Activated CD4-positive, alpha-beta memory T cell treated with anti-CD3 and anti-CD28 coated beads for 36 hours (primary cell): ENCODE results near the gene SLC48A1. TPM values are rescaled to one million over a fixed set of nuclear protein-coding genes. Genes with fewer than 3 reads are reported as not detected.
"Not testable (repeated sequence)": the region's sequence is repeated elsewhere in the genome, so short reads cannot be mapped to it uniquely, and the experiment has no call there.

Experiments used
- CTCF ChIA-PET: fragments of 350-600 bp; sonication (Branson Sonifier 250); formaldehyde crosslinking; loops from one replicate; lab custom pipeline; 2021; ENCODE audit warnings: antibody characterized with exemption, inconsistent platforms; lab: Charles Lee
- POLR2A ChIA-PET: fragments of 350-600 bp; sonication (Branson Sonifier 250); formaldehyde crosslinking; loops from one replicate; lab custom pipeline; 2021; ENCODE audit warnings: antibody characterized with exemption; lab: Charles Lee
- DNase-seq: peaks from one replicate; pipeline ENCODE4 v3.0.0-alpha.2; 2020
- H3K27ac Mint-ChIP-seq: one replicate; pipeline ENCODE4 v1.8.0; 2021; ENCODE audit warnings: mixed read lengths
- H3K27me3 Mint-ChIP-seq: one replicate; pipeline ENCODE4 v1.8.0; 2021; ENCODE audit warnings: mixed read lengths
- H3K36me3 Mint-ChIP-seq: one replicate; pipeline ENCODE4 v1.8.0; 2021; ENCODE audit warnings: mixed read lengths
- H3K4me1 Mint-ChIP-seq: one replicate; pipeline ENCODE4 v1.8.0; 2021; ENCODE audit warnings: low read depth, mixed read lengths
- H3K4me3 Mint-ChIP-seq: one replicate; pipeline ENCODE4 v1.8.0; 2021; ENCODE audit warnings: mild to moderate bottlenecking, mixed read lengths
- H3K9me3 Mint-ChIP-seq: one replicate; pipeline ENCODE4 v1.8.0; 2021; ENCODE audit warnings: mixed read lengths
- intact Hi-C: fragments of 100-400 bp; cut with micrococcal nuclease; formaldehyde crosslinking; loops from one replicate; pipeline ENCODE4 v1.15.1; 2023
- total RNA-seq, 2 experiments: library from RNA; stranded (reverse); gene quantifications; one replicate each; pipeline ENCODE4 v1.2.3, GENCODE V29; 2021

The SLC48A1 gene
- total RNA-seq, 2 experiments from 2014 or later, result 13.7 to 16.2 TPM

- Mint-ChIP-seq H3K9me3 (no peaks in the 10 kb centered on the region), H3K27me3 (no peaks in the 10 kb centered on the region), H3K36me3 (peaks cover 53% of the 10 kb centered on the region), H3K4me1 (peaks cover 93% of the 10 kb centered on the region), H3K27ac (peak overlapping the region; percentile 99), H3K4me3 (no peak overlapping the region)
- POLR2A ChIA-PET, result interaction anchor here (1.5 to 1.7 kb wide), 2 partner anchors 27 to 28 kb away, joined by 4 read pairs; no protein-coding TSS in a partner anchor
- CTCF ChIA-PET, result interaction anchor here (1.2 to 28.1 kb wide), 5 partner anchors 12 to 63 kb away, joined by 3 to 795 read pairs (median 7); no protein-coding TSS in a partner anchor
- no peak for DNase-seq
- intact Hi-C loops, result no loop called here
Measured at GRCh38 chr12:47805417-47805816, 32.4 kb downstream of the SLC48A1 start.

GRCh38 chr12:47807338-47807737 lies 34.3 kb downstream of the SLC48A1 start:
- Mint-ChIP-seq H3K4me3 (peak overlapping the region; percentile 73), H3K36me3 (peaks cover 61% of the 10 kb centered on the region), H3K9me3 (no peaks in the 10 kb centered on the region), H3K27me3 (no peaks in the 10 kb centered on the region), H3K27ac (peak overlapping the region; percentile 99), H3K4me1 (peaks cover 96% of the 10 kb centered on the region)
- ChIA-PET CTCF (interaction anchor here (0.8 to 28.1 kb wide), 20 partner anchors 9 to 392 kb away, joined by 3 to 795 read pairs (median 7); partner anchors contain the start of genes HDAC7, RPAP3, SLC48A1 and TMEM106C), POLR2A (interaction anchor here (0.7 to 16.2 kb wide), 22 partner anchors 7 to 103 kb away, joined by 3 to 540 read pairs (median 4); partner anchors contain the start of genes HDAC7, RPAP3 and VDR)
- intact Hi-C loops, result no loop called here
- DNase-seq, result no peak

DNA sequence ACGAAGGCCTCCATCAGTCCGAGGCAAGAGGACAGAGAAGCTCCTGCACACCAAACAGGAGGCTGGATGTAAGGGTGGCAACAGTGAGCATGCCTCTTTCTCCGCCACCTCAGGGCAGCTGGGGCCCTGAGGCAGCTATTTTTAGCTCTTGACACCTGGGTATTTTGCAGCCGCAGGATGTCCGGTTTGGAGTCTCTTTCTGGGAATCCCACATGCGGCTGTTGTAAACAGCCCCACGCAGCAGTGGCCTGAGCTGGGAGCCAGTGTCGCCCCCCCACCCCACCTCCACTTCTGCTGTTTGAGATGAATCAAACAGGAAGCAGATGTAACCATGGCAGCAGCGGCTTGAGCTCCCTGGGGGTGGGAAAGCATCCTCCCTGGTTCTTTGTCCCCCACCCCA lies 35.0 kb downstream of the SLC48A1 start:
- CTCF ChIA-PET, result interaction anchor here (0.7 to 28.1 kb wide), 24 partner anchors 10 to 391 kb away, joined by 3 to 795 read pairs (median 6); partner anchors contain the start of genes HDAC7, RPAP3, SLC48A1 and TMEM106C
- H3K4me1 Mint-ChIP-seq, result peaks cover 92% of the 10 kb centered on the region

DNA sequence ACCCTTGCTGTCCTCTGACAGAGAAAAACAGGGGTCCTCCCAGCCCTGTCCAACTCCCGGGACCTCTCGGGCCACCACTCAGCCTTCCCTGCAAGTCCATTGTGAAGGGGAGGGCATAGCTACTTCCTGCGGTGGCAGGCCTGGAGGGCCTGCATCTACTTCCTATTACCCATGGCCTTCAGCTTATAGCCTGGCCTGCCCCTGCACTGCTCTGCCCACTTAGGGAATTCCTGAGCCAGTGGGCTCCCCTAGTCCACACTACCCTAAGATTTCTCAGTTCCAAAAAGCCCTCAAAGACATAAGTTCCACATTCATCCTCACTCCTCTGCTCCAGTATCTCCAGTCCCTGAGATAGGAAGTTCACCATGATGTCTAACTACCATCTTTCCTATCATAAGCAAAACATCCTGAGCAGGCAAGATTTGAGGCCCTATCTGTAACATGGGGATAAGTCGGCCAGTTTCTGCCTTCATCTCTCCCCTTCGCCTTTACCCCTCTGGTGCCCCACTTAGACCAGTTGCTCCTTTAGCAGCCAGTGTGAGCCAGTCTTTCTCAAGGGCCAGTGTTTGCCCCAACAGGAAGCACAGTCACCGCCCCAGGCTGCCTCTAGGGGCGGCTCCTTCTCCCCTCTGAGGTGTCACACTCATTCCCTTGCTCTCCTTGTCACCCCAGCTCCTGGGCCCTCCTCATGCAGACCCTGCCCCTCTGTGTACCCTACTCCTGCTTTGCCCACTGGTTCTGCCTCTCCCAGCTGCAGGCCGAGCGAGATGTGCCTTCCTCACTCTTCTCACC lies 35.7 kb downstream of the SLC48A1 start:
- H3K27ac Mint-ChIP-seq, result peak overlapping the region; percentile 99
- H3K9me3 Mint-ChIP-seq, result no peaks in the 10 kb centered on the region
- no peaks in the 10 kb centered on the region for H3K27me3 Mint-ChIP-seq
- CTCF ChIA-PET, result interaction anchor here (0.7 to 28.1 kb wide), 21 partner anchors 9 to 390 kb away, joined by 3 to 795 read pairs (median 7); partner anchors contain the start of genes HDAC7, SLC48A1, TMEM106C and VDR
- POLR2A ChIA-PET, result interaction anchor here (0.7 to 16.2 kb wide), 20 partner anchors 9 to 103 kb away, joined by 3 to 540 read pairs (median 4); partner anchors contain the start of genes HDAC7, RPAP3 and VDR
- H3K36me3 Mint-ChIP-seq, result peaks cover 66% of the 10 kb centered on the region
- intact Hi-C loops, result loop anchor here (1.0 to 2.0 kb wide), 6 partner anchors 24 to 908 kb away; partner anchors contain the start of genes CCNT1, RPAP3, SLC48A1 and VDR
- H3K4me1 Mint-ChIP-seq, result peaks cover 90% of the 10 kb centered on the region
- peak; percentile 86 for DNase-seq
- H3K4me3 Mint-ChIP-seq, result peak overlapping the region; percentile 73

More for the DNA sequence above, 35.0 kb downstream of the SLC48A1 start:
- peak; percentile 95 for DNase-seq
- peak overlapping the region; percentile 99 for H3K27ac Mint-ChIP-seq
- H3K4me3 Mint-ChIP-seq, result peak overlapping the region; percentile 73
- intact Hi-C loops, result loop anchor here (1.0 to 2.0 kb wide), 6 partner anchors 24 to 909 kb away; partner anchors contain the start of genes CCNT1, RPAP3, SLC48A1 and VDR
- no peaks in the 10 kb centered on the region for H3K27me3 Mint-ChIP-seq
- no peaks in the 10 kb centered on the region for H3K9me3 Mint-ChIP-seq
- POLR2A ChIA-PET, result interaction anchor here (0.7 to 16.2 kb wide), 23 partner anchors 8 to 103 kb away, joined by 3 to 540 read pairs (median 4); partner anchors contain the start of genes HDAC7, RPAP3 and VDR
- peaks cover 64% of the 10 kb centered on the region for H3K36me3 Mint-ChIP-seq

DNA sequence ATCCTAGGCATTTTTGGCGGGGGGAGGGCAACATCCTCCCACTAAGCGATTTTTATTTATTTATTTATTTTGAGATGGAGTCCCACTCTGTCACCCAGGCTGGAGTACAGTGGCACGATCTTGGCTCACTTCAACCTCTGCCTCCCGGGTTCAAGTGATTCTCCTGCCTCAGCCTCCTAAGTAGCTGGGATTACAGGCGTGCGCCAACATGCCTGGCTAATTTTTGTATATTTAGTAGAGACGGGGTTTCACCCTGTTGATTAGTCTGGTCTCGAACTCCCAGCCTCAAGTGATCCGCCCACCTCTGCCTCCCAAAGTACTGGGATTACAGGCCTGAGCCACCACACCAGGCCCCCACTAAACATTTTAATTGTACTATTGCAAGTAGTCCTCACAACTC lies 36.5 kb downstream of the SLC48A1 start:
- ChIA-PET CTCF (interaction anchor here (1.2 to 28.1 kb wide), 7 partner anchors 9 to 95 kb away, joined by 3 to 795 read pairs (median 7); partner anchors contain the start of genes HDAC7 and VDR), POLR2A (interaction anchor here (0.6 to 16.2 kb wide), 7 partner anchors 10 to 75 kb away, joined by 3 to 540 read pairs (median 25); partner anchors contain the start of gene HDAC7)
- H3K4me3 Mint-ChIP-seq, result peak overlapping the region; percentile 41
- peak overlapping the region; percentile 99 for H3K27ac Mint-ChIP-seq
- intact Hi-C loops, result loop anchor here (2.0 kb wide), 4 partner anchors 37 to 907 kb away; partner anchors contain the start of genes CCNT1, SLC48A1 and VDR
- H3K36me3 Mint-ChIP-seq, result peaks cover 67% of the 10 kb centered on the region
- H3K4me1 Mint-ChIP-seq, result peaks cover 90% of the 10 kb centered on the region
- H3K27me3 Mint-ChIP-seq, H3K9me3 Mint-ChIP-seq: not testable (repeated sequence)
- DNase-seq, result peak; percentile 29

- no peaks in the 10 kb centered on the region for H3K27me3 Mint-ChIP-seq
- H3K36me3 Mint-ChIP-seq, result peaks cover 65% of the 10 kb centered on the region
- H3K27ac Mint-ChIP-seq, result peak overlapping the region; percentile 99
- peaks cover 88% of the 10 kb centered on the region for H3K4me1 Mint-ChIP-seq
- POLR2A ChIA-PET, result interaction anchor here (2.1 to 16.2 kb wide), 6 partner anchors 9 to 75 kb away, joined by 7 to 540 read pairs (median 50); partner anchors contain the start of gene HDAC7
- intact Hi-C loops, result loop anchor here (5.0 to 10.0 kb wide), 4 partner anchors 416 to 1596 kb away; no protein-coding TSS in a partner anchor
- peak overlapping the region; percentile 92 for H3K4me3 Mint-ChIP-seq
- no peak for DNase-seq
- CTCF ChIA-PET, result interaction anchor here (0.8 to 28.1 kb wide), 7 partner anchors 9 to 73 kb away, joined by 3 to 795 read pairs (median 3); no protein-coding TSS in a partner anchor
- H3K9me3 Mint-ChIP-seq, result peaks cover 3% of the 10 kb centered on the region
Measured at GRCh38 chr12:47811072-47811396, 38.0 kb downstream of the SLC48A1 start.

- peaks cover 3% of the 10 kb centered on the region for H3K9me3 Mint-ChIP-seq
Measured at GRCh38 chr12:47811581-47812484, 38.8 kb downstream of the SLC48A1 start.

DNA sequence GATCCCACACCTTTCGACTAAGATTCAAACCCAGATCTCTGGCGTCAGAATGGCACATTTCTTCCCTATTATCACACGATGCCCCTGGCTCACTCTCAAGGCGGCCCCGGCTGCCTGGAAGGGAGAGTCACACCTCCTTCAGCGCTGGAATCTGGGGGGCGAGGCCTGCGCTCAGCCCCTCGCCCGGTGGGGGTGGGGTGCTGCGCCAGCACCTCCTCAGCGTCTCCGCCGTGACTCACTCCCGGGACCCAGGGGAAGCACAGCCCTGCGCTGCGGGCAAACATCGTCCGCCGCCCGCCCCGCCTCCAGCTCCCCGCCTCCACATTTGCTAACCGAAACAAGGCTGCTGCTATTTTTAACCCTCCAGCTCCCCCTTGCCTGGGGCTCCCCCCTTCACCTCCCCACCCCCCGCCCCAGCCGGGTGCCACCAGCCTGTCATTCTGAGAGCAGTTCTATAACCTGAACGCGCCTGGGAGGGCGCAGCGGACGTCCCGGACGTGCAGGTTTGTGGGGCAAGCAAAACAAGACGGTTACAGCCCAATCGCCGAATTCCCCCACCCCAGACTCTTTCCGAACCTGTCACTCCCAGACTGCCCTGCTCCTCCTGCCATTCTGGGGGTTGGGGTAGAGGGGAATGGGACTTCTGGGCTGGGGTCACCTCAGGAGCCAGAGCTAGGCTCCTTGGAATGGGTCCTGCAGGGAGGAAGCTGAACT lies 39.9 kb downstream of the SLC48A1 start:
- peaks cover 65% of the 10 kb centered on the region for H3K36me3 Mint-ChIP-seq
- H3K9me3 Mint-ChIP-seq, result peaks cover 3% of the 10 kb centered on the region
- DNase-seq, result peak; percentile 98
- no peaks in the 10 kb centered on the region for H3K27me3 Mint-ChIP-seq
- intact Hi-C loops, result loop anchor here (1.0 to 10.0 kb wide), 7 partner anchors 19 to 1598 kb away; no protein-coding TSS in a partner anchor
- peak overlapping the region; percentile 92 for H3K4me3 Mint-ChIP-seq
- peak overlapping the region; percentile 99 for H3K27ac Mint-ChIP-seq
- peaks cover 82% of the 10 kb centered on the region for H3K4me1 Mint-ChIP-seq
- POLR2A ChIA-PET, result interaction anchor here (0.9 to 16.2 kb wide), 11 partner anchors 9 to 106 kb away, joined by 3 to 540 read pairs (median 7); partner anchors contain the start of gene RPAP3
- CTCF ChIA-PET, result interaction anchor here (1.0 to 28.1 kb wide), 9 partner anchors 9 to 107 kb away, joined by 3 to 795 read pairs (median 5); partner anchors contain the start of gene RPAP3

More at GRCh38 chr12:47811581-47812484, 38.8 kb downstream of the SLC48A1 start:
- intact Hi-C loops, result loop anchor here (2.0 to 10.0 kb wide), 5 partner anchors 49 to 1597 kb away; no protein-coding TSS in a partner anchor
- Mint-ChIP-seq H3K36me3 (peaks cover 64% of the 10 kb centered on the region), H3K27me3 (no peaks in the 10 kb centered on the region), H3K4me3 (peak overlapping the region; percentile 92), H3K27ac (peak overlapping the region; percentile 99), H3K4me1 (peaks cover 86% of the 10 kb centered on the region)
- ChIA-PET CTCF (interaction anchor here (0.8 to 28.1 kb wide), 8 partner anchors 8 to 72 kb away, joined by 3 to 795 read pairs (median 4); no protein-coding TSS in a partner anchor), POLR2A (interaction anchor here (1.1 to 16.2 kb wide), 9 partner anchors 8 to 105 kb away, joined by 3 to 540 read pairs (median 10); partner anchors contain the start of genes HDAC7 and RPAP3)
- no peak for DNase-seq

- ChIA-PET CTCF (interaction anchor here (0.8 to 28.1 kb wide), 11 partner anchors 9 to 108 kb away, joined by 3 to 795 read pairs (median 4); partner anchors contain the start of gene RPAP3), POLR2A (interaction anchor here (0.9 to 16.2 kb wide), 10 partner anchors 8 to 107 kb away, joined by 3 to 540 read pairs (median 6); partner anchors contain the start of gene RPAP3)
- DNase-seq, result peak; percentile 52
- H3K9me3 Mint-ChIP-seq, result peaks cover 3% of the 10 kb centered on the region
- peak overlapping the region; percentile 99 for H3K27ac Mint-ChIP-seq
- intact Hi-C loops, result loop anchor here (1.0 to 10.0 kb wide), 7 partner anchors 19 to 1599 kb away; no protein-coding TSS in a partner anchor
- H3K36me3 Mint-ChIP-seq, result peaks cover 72% of the 10 kb centered on the region
- peaks cover 77% of the 10 kb centered on the region for H3K4me1 Mint-ChIP-seq
- peak overlapping the region; percentile 92 for H3K4me3 Mint-ChIP-seq
- H3K27me3 Mint-ChIP-seq, result no peaks in the 10 kb centered on the region
Measured at GRCh38 chr12:47813511-47814196, 40.6 kb downstream of the SLC48A1 start.
